HG03175 (cell line): ENCODE results near the gene HNRNPDL.
"Not testable (repeated sequence)": the region's sequence is repeated elsewhere in the genome, so short reads cannot be mapped to it uniquely, and the experiment has no call there.

ENCODE experiments used
- ATAC-seq: cut with Tn5 transposase; IDR thresholded peaks from one replicate; pipeline ENCODE4 v1.9.1; 2021; ENCODE audit warnings: mild to moderate bottlenecking, moderate library complexity; ENCODE audit not compliant: unreplicated experiment

The HNRNPDL gene

GRCh38 chr4:82390061-82390460, 40.2 kb downstream of the HNRNPDL start:
- not testable (repeated sequence) for ATAC-seq

- no peak for ATAC-seq
These were observed 41.9 kb downstream of the HNRNPDL start for GRCh38 chr4:82388405-82388804.

GRCh38 chr4:82386312-82386711, 44.0 kb downstream of the HNRNPDL start:
- not testable (repeated sequence) for ATAC-seq

GRCh38 chr4:82382751-82383150, 47.5 kb downstream of the HNRNPDL start:
- no peak for ATAC-seq

- no peak for ATAC-seq
These were observed 48.5 kb downstream of the HNRNPDL start for GRCh38 chr4:82381661-82382296.

- ATAC-seq: no peak
These were observed 49.0 kb downstream of the HNRNPDL start for GRCh38 chr4:82381235-82381634.

GRCh38 chr4:82380831-82381230, 49.4 kb downstream of the HNRNPDL start:
- ATAC-seq: no peak

- no peak for ATAC-seq
These were observed 49.9 kb downstream of the HNRNPDL start for GRCh38 chr4:82380344-82380743.

- no peak for ATAC-seq
These were observed 54.2 kb downstream of the HNRNPDL start for GRCh38 chr4:82376109-82376508.

GRCh38 chr4:82373816-82374625, 56.2 kb downstream of the HNRNPDL start, which contains the start of gene HNRNPD:
Gene HNRNPD, minus strand, starts transcription at chr4:82373991. Its CDS starts 313 bp downstream, at chr4:82373678.
- ATAC-seq: peak; percentile 94

GRCh38 chr4:82373486-82373815, 56.8 kb downstream of the HNRNPDL start:
- peak; percentile 22 for ATAC-seq
